NCI-H510A (cell line): ENCODE data around the gene BOD1L2.
A peak's percentile ranks its signal among the peaks of the same experiment; 100 is the strongest.

Experiments
- DNase-seq: peaks from one replicate; lab custom pipeline; 2025; lab: John Stamatoyannopoulos, UW

BOD1L2 gene

DNA sequence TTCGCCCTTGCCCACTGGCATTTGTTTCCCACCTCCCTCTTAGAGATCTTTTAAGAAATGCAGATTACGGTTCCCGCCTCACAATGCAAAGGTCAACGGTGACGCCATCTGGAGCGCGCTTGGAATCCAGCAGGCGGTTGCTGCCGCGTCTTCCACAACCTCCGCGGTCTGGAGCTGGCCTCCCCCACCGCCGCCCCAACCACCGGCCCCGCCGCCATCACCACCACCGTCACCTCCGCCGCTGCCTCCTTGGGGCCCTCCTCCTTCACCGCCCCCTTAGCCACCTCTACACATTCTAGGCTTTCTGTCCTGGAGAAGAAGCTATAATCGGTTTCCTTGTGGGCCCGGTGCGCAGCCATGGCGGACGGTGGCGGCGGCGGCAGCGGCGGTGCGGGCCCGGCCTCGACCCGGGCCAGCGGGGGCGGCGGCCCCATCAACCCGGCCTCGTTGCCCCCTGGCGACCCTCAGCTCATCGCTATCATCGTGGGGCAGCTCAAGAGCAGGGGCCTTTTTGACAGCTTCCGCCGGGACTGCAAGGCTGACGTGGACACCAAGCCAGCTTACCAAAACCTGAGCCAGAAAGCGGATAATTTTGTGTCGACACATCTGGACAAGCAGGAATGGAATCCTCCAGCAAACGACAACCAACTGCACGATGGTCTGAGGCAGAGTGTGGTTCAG, at the start of gene BOD1L2:
TSS of gene BOD1L2 (plus strand) at position 132 of the 681 bp plus-strand sequence. CDS start at position 358, 226 bp downstream.
- no peak for DNase-seq

DNA sequence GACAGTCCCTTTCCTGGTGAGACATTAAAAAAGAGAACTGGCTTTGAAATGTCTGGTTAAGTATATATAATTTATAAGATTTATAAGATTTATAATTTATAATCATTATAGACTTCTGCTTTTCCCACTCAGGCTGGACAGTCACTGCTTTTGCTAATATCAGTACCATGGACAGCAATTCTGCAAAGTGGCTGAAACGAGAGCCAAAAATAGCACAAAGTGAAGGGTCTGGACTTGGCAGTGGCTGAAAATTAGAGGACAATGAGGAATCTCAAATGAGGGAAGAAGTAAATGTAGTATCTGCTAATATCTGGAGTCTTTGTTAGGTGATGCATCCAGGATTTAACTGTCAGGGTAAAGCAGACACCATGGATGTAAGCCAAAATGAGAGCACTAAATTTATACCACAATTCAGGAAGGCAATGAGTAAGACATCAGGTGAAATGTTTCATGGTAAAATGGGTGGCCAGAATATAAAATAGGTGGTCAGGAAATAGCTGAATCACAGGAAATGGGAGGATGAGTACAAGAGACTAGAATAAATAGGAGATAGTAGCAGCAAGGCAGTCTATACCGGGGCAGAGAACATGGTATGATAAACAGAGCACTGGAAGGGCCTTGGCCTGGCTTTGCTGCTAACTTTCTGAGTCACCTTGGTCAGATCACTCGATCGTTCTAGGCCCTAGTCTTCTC, 39.6 kb upstream of the BOD1L2 start:
- no peak for DNase-seq

DNA sequence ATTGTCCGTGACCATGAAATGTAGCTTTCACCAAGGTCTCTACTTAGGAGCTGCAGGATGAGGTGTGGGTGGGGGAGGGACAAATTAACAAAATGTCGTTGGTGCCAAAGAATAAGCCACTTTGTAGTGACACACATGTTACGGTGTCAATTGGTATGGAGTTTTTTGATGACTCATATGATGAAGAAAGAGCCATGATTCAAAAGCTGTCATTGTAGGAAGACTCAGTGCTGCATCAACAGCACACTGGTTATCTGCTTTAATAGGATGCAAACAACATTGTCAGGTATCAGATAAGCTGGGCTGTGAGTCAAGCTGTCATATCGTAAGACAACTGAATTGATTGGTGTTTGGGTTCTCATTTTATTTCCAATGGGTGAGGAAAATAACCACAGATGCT, 36.6 kb upstream of the BOD1L2 start:
- DNase-seq = no peak

DNA sequence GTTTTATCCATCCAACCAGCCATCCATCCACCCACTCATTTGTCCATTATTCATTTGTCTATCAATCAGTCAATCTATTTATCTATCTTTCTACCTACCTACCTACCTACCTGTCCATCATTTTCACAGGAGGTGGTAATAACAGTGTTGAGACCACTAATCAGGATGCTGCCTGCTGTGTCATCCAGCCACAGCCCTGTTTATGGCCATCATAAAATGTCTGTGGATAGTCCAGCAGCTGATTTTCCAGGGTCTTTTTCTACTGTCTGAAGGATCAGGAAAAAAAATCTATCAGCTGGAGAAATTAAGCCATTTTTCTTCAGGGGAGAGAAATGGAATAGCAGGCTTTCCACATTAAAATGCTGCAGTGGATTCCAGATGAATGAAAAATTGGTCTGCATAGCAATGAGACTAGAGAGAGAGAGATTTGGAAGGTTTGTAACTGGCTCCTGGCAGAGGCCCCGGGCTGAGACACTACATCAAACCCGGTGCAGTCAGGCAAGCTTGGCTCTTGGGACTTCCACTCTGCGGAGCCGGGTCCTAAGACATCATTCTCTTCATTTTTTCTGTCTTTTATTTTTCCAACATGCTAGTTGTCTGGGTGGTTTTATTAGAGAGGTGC, 33.0 kb upstream of the BOD1L2 start:
- DNase-seq = no peak

DNA sequence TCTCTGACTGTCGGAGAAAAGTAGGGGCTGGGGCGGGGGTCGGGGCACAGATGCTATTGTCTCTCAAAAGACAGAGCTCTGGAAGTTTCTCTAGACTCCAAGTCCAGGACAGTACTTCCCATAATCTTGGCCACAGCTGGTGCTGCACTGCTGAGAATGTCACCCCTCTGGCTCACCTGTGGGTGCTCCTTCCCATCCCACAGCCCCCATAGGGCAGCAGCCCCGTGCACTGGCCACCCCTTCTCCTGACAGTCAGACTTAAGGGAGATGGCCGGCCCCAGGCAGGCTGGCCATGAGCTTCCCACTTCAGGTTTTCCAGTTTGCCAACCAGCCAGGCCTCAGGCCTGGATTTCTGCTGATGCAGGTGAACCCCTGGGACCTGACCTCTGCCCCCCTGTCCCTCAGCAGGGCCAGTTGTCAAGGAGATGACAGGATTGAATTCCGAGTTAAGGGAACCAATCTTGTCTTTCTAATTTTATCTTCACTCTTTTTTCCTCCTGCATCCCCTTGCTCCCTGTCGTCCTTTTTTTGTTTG, 30.2 kb upstream of the BOD1L2 start:
- no peak for DNase-seq

DNA sequence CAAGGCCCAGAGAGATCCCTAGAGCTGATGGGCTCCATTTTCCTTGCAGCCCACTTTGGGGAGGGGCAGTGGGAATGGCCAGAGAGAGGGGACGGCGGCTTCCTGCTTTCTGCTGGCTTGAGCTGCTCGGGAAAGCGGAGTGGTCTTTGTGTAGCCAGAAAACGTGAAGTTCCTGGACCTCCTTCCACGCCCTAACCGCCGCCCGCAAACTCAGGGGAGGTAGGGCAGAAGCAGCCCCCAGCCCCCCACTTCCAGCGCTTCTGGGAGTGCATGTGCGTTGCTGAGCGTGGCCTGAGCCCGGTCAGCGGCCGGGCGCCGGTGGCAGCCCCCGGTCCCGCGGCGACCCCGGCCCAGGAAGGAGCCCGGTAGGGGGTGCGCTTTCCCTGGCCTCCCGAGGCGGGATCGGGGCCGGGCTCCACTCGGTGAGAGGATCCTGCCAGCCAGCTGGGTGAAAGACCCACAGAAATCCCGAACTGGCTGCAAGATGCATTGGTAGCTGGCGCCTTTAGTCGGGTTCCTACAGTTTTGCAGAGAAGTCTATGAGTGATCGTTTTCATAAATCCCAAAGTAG, 25.3 kb upstream of the BOD1L2 start:
- DNase-seq = no peak

DNA sequence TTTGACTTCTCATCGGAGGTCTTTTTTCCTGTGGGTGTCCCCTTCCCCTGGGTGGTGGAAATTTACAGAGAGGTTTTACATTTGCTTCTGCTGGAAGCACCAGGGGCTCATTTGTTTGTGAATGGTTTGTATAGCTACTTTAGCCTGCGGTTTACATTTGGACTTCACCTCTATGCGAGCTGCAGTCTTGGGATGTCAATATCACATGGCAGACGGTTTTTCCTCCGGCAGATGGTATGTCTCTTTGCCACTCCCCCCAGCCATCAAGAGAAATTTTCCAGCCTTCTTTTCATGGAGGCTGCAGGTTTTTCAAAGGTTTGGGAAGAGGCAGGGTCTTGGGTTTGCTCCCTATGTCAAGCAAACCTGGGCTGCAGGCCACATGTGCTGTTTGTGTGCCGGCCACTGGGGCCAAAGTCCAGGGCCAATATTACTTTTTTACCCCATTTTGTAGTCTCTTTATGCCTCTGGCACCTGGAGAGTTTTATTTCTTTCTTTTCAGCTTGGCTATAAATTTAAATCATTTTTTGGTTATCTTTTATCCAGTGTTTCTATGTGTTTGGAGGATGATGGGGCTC, 23.9 kb upstream of the BOD1L2 start:
- DNase-seq = no peak

DNA sequence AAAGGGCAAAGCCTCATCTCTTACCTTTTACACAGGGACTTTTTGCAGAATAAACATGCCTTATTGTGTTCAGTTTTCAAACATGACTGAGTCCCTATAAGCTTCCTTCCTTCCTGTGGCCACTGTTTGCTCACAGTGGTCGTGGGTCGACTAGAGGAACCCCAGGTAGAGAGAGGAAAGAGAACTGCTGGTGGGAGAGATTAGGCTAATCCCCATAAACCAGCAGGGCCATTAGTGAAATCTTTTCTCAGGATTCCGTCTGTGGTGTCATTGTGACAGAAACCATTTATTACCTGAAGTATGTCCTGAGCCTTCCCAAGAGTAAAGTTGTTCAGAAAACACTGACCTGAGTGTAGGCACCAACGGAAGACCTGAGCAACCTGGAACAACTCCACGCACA, 21.3 kb upstream of the BOD1L2 start:
- no peak for DNase-seq

DNA sequence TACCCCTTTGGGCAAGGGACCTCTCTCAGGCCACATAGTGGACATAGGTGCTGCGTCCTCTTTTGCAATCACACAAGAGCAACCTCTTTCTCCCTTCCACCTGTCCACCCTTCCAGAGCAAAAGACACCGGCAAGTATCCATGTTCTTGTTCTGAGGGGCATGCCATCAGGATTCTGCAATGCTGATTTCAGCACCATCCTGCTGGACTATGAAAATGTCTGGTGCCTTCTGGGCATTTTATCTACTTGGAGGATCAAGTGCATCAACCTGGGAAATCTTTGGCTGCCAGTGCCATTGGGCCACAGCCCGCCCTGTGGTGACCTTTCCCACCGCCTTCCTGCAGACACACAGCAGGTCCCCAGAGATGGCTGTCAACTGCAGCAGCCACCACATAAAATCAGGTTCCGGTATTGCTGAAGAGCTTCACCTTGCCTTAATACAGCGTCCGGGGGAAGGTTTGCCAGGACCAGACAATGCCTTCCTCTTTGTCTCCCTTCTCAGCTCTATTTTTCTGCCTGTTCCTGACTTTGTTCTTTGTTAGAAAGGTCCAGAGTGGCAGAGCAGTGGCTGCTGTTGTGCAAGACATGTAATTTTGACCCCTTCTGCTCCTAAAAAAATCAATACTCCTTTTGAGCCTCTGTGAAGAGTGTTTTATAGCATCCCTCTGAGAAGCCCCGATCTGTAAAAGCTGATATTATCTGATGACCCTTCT, 18.5 kb upstream of the BOD1L2 start:
- no peak for DNase-seq

DNA sequence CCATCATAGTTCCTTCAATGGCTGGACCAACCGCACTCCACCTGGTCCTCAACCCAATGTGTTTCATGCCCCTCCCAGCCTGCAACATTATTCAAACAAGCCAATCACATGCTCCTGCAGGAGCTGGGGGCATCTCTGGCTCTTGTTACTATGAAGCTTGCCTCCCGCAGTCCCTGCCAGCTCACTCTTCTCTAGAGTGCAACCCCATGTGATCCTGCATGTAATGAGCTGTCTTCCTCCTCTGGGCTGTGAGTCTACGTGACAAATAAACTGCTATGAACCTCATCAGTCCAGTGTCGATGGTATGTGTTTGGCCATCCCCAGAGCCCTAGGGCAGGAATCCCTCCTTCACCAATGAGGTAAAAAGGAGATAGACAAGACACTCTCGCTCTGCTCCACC, 15.8 kb upstream of the BOD1L2 start:
- DNase-seq = no peak

DNA sequence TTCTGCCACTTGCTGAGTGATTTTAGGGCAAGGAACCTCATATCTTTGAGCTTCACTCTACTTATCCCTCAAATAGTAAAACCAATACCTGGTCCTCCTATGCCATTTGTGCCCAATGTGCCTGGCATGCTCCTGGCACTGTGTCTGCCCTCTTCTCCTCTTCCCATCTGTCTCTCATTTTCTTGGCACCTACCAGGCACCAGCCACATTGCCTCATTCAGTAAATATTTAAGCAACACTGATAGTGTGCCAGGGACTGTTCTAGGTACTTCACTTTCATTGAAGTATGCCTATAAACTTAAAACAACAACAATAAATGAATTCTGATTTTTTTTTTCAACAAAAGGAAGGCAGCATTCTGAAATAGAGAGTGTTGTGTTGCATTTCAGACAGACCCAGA, 15.1 kb upstream of the BOD1L2 start:
- DNase-seq = no peak

DNA sequence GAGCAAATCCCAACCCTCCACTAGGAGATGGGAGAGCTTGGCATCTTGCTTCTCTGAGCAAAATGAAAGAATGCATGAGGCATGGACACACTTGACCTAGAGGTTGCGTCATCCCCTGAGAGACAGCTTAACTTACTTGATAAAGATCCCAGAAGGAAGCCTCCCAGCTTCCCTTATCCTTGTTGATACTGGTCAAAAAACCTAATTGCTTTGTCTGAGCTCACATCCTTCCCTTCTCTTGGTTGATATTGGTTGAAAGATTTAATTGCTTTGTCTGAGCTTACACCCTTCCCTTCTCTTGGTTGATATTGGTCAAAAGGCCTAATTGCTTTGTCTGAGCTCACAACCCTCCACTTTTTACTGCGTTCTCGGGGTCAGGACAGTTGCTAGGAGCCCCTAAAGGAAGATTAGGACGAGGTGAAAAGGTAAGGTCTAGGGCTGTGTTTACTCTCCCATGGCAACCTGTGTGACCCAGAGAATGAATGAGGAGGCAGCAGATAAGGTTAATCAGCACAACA, 12.2 kb upstream of the BOD1L2 start:
- DNase-seq = no peak

DNA sequence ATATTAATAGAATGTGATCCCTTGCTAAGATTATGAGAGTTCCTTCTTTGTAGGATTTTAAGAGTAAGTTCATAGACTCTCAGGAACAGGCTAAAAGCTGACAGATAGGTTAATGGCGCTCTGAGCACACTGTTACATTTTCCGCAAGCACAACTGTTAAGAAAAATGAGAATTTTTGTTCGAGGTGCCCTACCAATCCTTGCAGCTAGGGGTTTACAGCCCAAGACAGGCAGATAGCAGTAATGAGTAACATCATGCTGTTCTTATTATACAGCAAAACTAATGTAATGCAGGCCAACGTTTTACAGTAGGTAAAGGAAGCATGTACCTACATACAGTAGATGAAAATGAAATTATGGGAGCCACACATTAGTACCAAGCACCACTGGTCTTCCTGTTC, 11.2 kb upstream of the BOD1L2 start:
- DNase-seq = no peak

DNA sequence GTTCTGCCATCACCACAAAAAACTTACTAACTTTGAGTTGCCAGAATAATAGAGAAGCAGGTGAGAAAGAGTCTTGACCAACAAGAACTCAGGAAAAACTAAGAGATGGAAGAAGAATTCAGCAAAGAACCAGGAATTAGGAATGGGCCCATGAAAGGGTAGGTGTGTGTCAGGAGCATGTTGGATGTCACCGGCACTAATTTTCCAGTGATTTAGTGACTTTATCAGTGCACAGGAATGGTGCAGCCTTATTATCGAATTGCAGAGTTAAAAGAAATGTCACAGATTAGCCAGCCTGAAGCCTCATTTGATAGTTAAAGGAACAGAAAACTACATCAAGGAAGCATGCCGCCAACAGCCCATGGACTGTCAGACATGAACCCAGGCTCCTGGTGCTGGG, 9.0 kb upstream of the BOD1L2 start:
- no peak for DNase-seq

DNA sequence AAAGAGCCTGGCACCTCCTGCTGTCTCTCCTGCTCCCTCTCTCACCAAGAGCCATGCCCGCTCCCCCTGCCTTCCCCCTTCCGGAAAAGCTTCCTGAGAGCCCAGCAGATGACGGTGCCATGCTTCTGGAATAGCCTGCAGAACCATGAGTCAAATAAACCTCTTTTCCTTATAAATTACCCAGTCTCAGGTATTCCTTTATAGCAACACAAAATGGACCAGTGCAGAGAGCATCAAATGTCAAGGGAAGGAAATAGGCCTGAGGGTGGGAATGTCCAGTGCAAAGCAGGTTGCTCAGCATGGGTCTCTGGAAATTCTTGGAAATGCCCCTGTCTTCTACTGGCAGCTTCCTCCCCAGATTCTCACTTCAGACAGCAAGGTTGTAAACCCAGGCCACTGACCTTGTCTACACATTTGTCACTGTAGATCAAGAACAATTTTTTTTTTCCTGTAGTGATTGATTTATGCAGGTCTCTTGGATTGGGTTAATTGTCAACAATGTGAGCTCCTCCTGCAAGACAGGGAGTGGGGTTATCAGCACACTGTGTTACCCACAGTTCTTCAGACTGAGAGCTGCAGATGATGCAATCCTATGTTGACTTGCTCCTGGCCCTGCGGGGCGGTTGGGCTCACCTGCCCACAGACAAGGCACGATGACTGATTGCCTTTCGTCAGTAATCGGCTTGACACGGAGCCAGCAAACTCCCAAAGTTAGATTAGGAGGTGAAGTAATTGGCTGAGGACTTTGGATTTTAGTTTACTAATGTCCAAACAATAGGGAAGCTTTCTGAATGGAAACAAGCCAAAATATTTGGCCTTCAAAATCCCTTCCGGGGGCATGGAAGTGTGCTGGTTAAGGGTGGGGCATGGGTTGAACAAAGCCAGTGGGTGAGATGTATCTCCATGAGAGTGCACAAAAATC, 5.4 kb upstream of the BOD1L2 start:
- DNase-seq = peak; percentile 47

DNA sequence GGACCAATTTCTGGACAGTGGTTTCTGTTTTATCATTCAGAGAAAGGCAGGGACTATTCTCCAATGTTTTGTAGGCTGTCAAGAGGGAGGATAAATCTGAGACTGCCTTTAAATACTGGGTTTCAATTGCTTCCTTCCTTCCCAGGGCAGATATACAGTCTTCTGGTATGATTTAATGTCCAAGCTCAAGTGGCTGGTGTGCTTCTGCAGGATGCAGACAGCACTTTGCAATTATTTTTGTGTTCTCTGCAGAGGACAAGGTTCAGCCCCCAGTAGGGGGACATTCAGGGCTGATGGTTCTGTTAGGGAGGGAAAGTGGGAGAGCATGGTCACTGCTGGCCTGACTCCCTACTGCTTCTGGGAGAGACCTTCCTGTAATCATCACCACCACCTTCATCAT, 4.6 kb upstream of the BOD1L2 start:
- no peak for DNase-seq

DNA sequence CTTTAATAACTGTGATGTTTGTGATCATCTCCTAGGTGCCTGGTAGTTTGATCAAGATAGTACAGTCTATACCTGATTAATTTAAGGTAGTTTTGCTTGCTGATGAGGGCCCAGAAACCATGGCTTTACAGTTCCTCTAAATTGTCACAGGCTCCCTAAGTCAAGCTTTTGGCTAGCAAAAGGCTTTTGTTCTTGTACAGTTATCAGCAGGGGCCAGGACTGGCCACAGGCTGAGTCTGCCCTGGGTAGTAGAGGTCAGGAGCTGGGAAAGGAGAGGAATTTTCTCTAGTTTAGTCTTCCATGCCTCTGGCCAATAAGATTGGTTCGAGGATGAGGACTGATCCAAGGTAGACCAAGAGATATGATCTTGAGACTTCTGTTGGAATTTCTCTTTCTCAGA, 3.6 kb upstream of the BOD1L2 start:
- no peak for DNase-seq

DNA sequence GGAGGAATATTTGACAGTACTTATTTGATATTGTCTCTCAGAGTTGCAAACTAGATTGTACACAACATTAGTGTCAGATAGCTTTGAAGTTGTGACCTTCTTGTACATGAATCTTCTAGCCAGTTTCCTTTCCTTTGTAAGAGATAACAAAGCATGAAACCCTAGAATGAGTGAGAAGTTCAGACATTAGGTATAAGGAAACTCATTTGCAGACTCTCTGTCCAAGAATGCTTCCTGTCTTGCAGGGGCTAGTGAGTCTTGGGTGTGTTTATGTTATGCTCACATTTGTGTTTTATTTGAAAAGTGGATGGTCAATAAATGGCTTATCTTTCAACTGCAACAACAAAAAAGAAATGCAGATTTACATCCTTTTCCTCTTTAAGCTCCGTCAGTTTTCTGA, 1.4 kb downstream of the BOD1L2 start:
- no peak for DNase-seq

DNA sequence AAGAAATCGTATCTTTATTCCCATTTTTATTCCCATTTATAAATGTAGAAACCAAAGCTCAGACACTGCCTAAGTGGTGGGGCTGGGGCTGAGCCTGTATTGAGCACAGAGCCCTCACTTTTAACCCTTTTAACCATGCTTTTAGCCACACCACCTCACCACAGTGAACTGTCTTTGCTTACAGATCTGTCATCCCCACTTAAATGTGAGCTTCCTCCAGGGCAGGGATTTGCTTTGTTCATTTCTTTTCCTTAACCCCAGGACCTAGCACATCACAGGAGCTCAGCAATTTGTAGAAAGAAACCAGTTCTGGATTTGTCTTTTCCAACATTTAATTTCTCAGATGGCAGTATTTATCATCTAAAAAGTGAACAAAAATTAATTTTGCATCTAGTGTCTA, 2.2 kb downstream of the BOD1L2 start:
- DNase-seq = no peak

DNA sequence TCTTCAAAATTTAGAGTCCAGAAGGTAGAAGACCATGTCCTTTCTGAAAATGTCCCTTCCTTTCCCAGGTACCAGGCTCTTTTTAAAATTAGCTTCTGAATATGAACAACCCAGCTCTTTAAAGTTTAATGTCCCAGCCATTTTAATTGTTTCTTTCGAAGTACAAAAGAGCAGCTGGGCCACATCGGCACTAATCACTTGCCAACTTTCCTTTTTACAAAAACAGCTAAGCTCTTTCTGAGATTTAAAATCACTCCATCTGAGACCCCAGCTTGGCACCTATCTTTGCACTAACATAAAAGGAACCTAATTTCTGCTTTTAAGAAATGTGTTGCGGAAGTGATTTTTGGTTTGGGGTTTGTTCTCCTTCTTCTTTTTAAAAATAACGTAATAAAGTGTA, 2.6 kb downstream of the BOD1L2 start:
- DNase-seq = no peak

DNA sequence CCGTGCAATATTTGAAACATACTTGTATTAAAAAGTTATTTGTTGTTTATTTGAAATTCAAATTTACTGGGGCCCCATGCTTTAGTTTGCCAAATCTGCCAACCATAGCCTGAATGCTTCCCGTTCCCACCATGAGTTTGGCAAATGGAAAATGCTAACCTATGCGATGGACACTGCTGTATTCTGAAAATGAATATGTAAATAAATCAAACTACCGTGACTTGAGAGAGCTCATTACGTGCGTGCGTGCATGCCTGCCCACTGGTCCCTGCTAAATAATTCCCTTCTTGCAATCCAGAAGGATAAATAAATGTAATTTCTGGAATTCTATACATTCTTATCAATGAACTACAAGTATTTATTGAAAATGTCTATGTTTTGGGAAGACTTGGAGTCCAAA, 3.2 kb downstream of the BOD1L2 start:
- no peak for DNase-seq
